Right lobe of liver (tissue), 6 donors: ENCODE results near the gene F10. TPM values are rescaled to one million over a fixed set of nuclear protein-coding genes. Genes with fewer than 3 reads are reported as not detected.
A peak's percentile ranks its signal among the peaks of the same experiment; 100 is the strongest.

Experiments
- ATAC-seq, 4 donors: fragments of 200-7000 bp; cut with Tn5 transposase; one replicate each; pipeline ENCODE4 v1.9.1; 2020; ENCODE audit warnings: mild to moderate bottlenecking in 4 of 4, moderate library complexity in 4 of 4
- DNase-seq, 3 donors: peaks; one replicate each; pipeline ENCODE4 v3.0.0-alpha.2; 2020
- H3K27ac ChIP-seq, 3 donors: fragments of 200-600 bp; one replicate each; pipeline ENCODE4 v1.8.0; 2022
- H3K27me3 ChIP-seq, 2 donors: fragments of 200-600 bp; one replicate each; pipeline ENCODE4 v1.8.0; 2022
- H3K36me3 ChIP-seq, 4 donors: fragments of 200-600 bp; sonication (generic) in 1 of 4; one replicate each; pipeline versions ENCODE4 v1.5.1 to v1.8.0; 2017 to 2022; ENCODE audit warnings: control low read depth in 1 of 4
- H3K4me1 ChIP-seq, 4 donors: fragments of 200-600 bp; sonication (generic) in 1 of 4; one replicate each; pipeline versions ENCODE4 v1.5.1 to v1.8.0; 2017 to 2022; ENCODE audit warnings: control low read depth in 1 of 4
- H3K4me3 ChIP-seq, 3 donors: fragments of 200-600 bp; one replicate each; pipeline ENCODE4 v1.8.0; 2022
- H3K9me3 ChIP-seq, 4 donors: fragments of 200-600 bp; sonication (generic) in 1 of 4; one replicate each; pipeline versions ENCODE4 v1.5.1 to v1.8.0; 2017 to 2022; ENCODE audit warnings: control low read depth in 1 of 4
- CTCF ChIP-seq, 4 donors: fragments of 200-600 bp in 3 of 4; fragments of 450-650 bp in 1 of 4; IDR thresholded peaks; one replicate each; pipeline versions ENCODE4 v1.5.1 to v1.8.0; 2016 to 2022; ENCODE audit warnings: antibody characterized with exemption in 4 of 4, mild to moderate bottlenecking in 2 of 4
- POLR2A ChIP-seq: fragments of 450-650 bp; IDR thresholded peaks from one replicate; pipeline ENCODE4 v1.6.1; 2017; ENCODE audit warnings: antibody characterized with exemption, mild to moderate bottlenecking
- WGBS: methylation state at CpG from one replicate; pipeline ENCODE4 v1.1.6; 2018; ENCODE audit warnings: low coverage, low lambda C conversion rate; ENCODE audit not compliant: insufficient coverage; ENCODE audit errors: missing lambda C conversion rate; 5-methylcytosine and 5-hydroxymethylcytosine counted together
- intact Hi-C, 2 donors: fragments of 100-400 bp; cut with DNase I; formaldehyde crosslinking; loops; one replicate each; pipeline versions ENCODE4 v1.11.2 to v1.14.1; 2022
- total RNA-seq, 6 experiments: library from RNA; depleted of rRNA in 2 of 6; stranded (reverse); fragments of >200 nt in 2 of 6; fragmentation: NEBNext Ultra II Directional in 3 of 6; extraction: Animal tissue kit (Norgen Biotek cat#: 25700) in 3 of 6; gene quantifications; one replicate each; pipeline versions ENCODE4 v1.1.0 to v1.2.4, GENCODE V29; 2016 to 2023
- donor health status: DM: no; HTN: yes; CAD: no.
- donor health status: DM: no; HTN: no; CAD: no.
- donor health status: DM: no; HTN: no; CAD: no.
- donor health status: DM: no; HTN: yes; CAD: no.
- donor health status: DM: no; HTN: yes; CAD: no.

The F10 gene
- total RNA-seq, 6 experiments from 2014 or later: 108 to 157 (median 132) TPM

DNA sequence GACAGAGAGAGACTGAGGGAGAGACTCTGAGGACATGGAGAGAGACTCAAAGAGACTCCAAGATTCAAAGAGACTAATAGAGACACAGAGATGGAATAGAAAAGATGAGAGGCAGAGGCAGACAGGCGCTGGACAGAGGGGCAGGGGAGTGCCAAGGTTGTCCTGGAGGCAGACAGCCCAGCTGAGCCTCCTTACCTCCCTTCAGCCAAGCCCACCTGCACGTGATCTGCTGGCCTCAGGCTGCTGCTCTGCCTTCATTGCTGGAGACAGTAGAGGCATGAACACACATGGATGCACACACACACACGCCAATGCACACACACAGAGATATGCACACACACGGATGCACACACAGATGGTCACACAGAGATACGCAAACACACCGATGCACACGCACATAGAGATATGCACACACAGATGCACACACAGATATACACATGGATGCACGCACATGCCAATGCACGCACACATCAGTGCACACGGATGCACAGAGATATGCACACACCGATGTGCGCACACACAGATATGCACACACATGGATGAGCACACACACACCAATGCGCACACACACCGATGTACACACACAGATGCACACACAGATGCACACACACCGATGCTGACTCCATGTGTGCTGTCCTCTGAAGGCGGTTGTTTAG lies 3.3 kb upstream of the F10 start:
- H3K36me3 ChIP-seq: peaks cover 0 to 2% (median 0%) of the 10 kb centered on the region in 4 donors
- no peaks in the 10 kb centered on the region for H3K27me3 ChIP-seq
- peaks cover 0 to 9% (median 4%) of the 10 kb centered on the region in 4 donors for H3K4me1 ChIP-seq
- TF ChIP-seq CTCF (IDR thresholded peaks at IDR 0.05): no peak
- TF ChIP-seq POLR2A: no peak
- ATAC-seq (no peak), DNase-seq (peak in 1 of 3 donors; percentile 34)
- H3K27ac ChIP-seq: no peak overlapping the region
- no peak overlapping the region for H3K4me3 ChIP-seq
- 94% methylated on average over 7 of the region's 16 CpGs for WGBS
- intact Hi-C loops: no loop called here
- no peaks in the 10 kb centered on the region for H3K9me3 ChIP-seq

GRCh38 chr13:113119822-113120189 lies 2.8 kb upstream of the F10 start:
- H3K36me3 ChIP-seq: peaks cover 0 to 2% (median 0%) of the 10 kb centered on the region in 4 donors

DNA sequence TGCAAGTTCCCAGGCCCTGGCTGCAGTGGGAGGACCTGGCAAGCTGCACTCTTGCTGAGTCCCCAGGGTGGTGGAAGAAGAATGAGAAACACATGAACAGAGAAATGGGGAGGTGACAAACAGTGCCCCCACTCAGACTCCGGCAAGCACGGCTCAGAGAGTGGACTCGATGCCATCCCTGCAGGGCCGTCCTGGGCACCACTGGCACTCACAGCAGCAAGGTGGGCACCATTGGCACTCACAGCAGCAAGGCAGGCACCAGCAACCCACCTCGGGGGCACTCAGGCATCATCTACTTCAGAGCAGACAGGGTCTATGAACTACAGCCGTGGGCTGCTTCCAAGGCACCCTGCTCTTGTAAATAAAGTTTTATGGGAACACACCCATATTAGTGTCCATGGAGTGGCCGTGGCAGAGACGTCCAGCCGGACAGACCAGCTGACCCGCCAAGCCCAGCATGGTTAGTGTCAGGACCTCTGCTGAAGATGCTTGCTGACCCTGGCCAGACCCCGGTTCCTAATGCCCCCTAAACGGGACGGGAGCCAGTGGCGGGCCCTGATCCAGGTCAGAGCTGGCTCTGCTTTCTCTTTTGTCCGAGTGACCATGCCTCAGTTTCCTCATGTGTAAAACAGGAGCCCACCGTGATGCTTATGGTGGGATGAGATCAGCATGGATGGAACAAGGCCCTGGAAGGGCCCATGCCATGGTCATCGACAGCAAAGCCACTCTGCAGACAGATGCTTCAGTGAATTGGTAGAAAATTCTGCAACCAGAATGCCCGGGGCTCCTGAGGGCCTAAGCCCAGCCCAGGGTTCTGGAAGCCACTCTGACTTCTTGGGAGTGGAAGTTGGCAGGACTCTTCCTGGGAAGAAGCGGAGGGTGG lies 2.1 kb upstream of the F10 start:
- Histone ChIP-seq H3K27ac (no peak overlapping the region), H3K4me1 (peaks cover 0 to 15% (median 4%) of the 10 kb centered on the region in 4 donors), H3K27me3 (no peaks in the 10 kb centered on the region), H3K4me3 (no peak overlapping the region), H3K36me3 (no peaks in the 10 kb centered on the region), H3K9me3 (no peaks in the 10 kb centered on the region)
- intact Hi-C loops: no loop called here
- DNase-seq (peak in 2 of 3 donors; percentile 44 to 52), ATAC-seq (no peak)
- TF ChIP-seq POLR2A (no peak), CTCF (IDR thresholded peaks at IDR 0.05) (no peak)
- whole genome bisulfite sequencing: no CpG with 5 or more reads among the region's 19 CpGs

More at GRCh38 chr13:113119822-113120189, 2.8 kb upstream of the F10 start:
- DNase-seq: no peak
- no peaks in the 10 kb centered on the region for H3K27me3 ChIP-seq
- H3K9me3 ChIP-seq: no peaks in the 10 kb centered on the region
- no peak for ATAC-seq
- no peak overlapping the region for H3K4me3 ChIP-seq
- H3K27ac ChIP-seq: no peak overlapping the region
- TF ChIP-seq CTCF (IDR thresholded peaks at IDR 0.05) (no peak), POLR2A (no peak)
- WGBS: 100% methylated on average over 5 of the region's 7 CpGs
- H3K4me1 ChIP-seq: peaks cover 0 to 14% (median 4%) of the 10 kb centered on the region in 4 donors
- intact Hi-C loops: no loop called here

- peak in 2 of 3 donors; percentile 49 to 50 for DNase-seq
- H3K27ac ChIP-seq: peak overlapping the region in 1 of 3 donors; percentile 29
- H3K36me3 ChIP-seq: no peaks in the 10 kb centered on the region
Measured at GRCh38 chr13:113121183-113121927, 1.2 kb upstream of the F10 start.

More at GRCh38 chr13:113121183-113121927, 1.2 kb upstream of the F10 start:
- intact Hi-C loops: no loop called here
- no peaks in the 10 kb centered on the region for H3K27me3 ChIP-seq
- 100% methylated on average over 1 of the region's 24 CpGs for WGBS
- H3K4me3 ChIP-seq: no peak overlapping the region
- H3K9me3 ChIP-seq: no peaks in the 10 kb centered on the region
- peaks cover 0 to 15% (median 4%) of the 10 kb centered on the region in 4 donors for H3K4me1 ChIP-seq
- TF ChIP-seq POLR2A (no peak), CTCF (IDR thresholded peaks at IDR 0.05) (no peak)
- no peak for ATAC-seq
